Measurements from ENCODE around the gene EPN3.

The EPN3 gene

GRCh38 chr17:50549969-50550368, 17.4 kb downstream of the EPN3 start:
- no peak for DNase-seq (ENCODE audit: low read depth in 2 of 2)

- DNase-seq (ENCODE audit: low read depth in 2 of 2), result peak; percentile 50 to 56
Observed at GRCh38 chr17:50550661-50551432, 18.3 kb downstream of the EPN3 start.

- DNase-seq (ENCODE audit: low read depth in 2 of 2), result no peak
Observed at GRCh38 chr17:50551433-50551815, 18.9 kb downstream of the EPN3 start.

GRCh38 chr17:50551884-50552283, 19.3 kb downstream of the EPN3 start:
- DNase-seq (ENCODE audit: low read depth in 2 of 2), result no peak

GRCh38 chr17:50554201-50554600, 21.7 kb downstream of the EPN3 start:
- no peak for DNase-seq (ENCODE audit: low read depth in 2 of 2)

- DNase-seq (ENCODE audit: low read depth in 2 of 2), result no peak
Observed at GRCh38 chr17:50556803-50557202, 24.3 kb downstream of the EPN3 start.

GRCh38 chr17:50557630-50558029, 25.1 kb downstream of the EPN3 start:
- no peak for DNase-seq (ENCODE audit: low read depth in 2 of 2)

GRCh38 chr17:50558091-50558490, 25.6 kb downstream of the EPN3 start:
- no peak for DNase-seq (ENCODE audit: low read depth in 2 of 2)

GRCh38 chr17:50558581-50558940, 26.0 kb downstream of the EPN3 start:
- DNase-seq (ENCODE audit: low read depth in 2 of 2), result no peak

GRCh38 chr17:50558941-50559614, 26.5 kb downstream of the EPN3 start:
- no peak for DNase-seq (ENCODE audit: low read depth in 2 of 2)

- DNase-seq (ENCODE audit: low read depth in 2 of 2), result no peak
Observed at GRCh38 chr17:50559674-50560184, 27.2 kb downstream of the EPN3 start.

- DNase-seq (ENCODE audit: low read depth in 2 of 2), result peak; percentile 72 to 75
Observed at GRCh38 chr17:50560185-50560824, 27.8 kb downstream of the EPN3 start, which contains the start of gene CACNA1G. Gene CACNA1G (plus strand): TSS chr17:50560715. CDS start chr17:50561460, 745 bp downstream.

- no peak for DNase-seq (ENCODE audit: low read depth in 2 of 2)
Observed at GRCh38 chr17:50560931-50561745, 28.6 kb downstream of the EPN3 start.

- DNase-seq (ENCODE audit: low read depth in 2 of 2), result no peak
Observed at GRCh38 chr17:50561746-50562141, 29.2 kb downstream of the EPN3 start.

GRCh38 chr17:50562242-50563091, 29.9 kb downstream of the EPN3 start:
- no peak for DNase-seq (ENCODE audit: low read depth in 2 of 2)

- no peak for DNase-seq (ENCODE audit: low read depth in 2 of 2)
Observed at GRCh38 chr17:50563092-50563511, 30.6 kb downstream of the EPN3 start.

- DNase-seq (ENCODE audit: low read depth in 2 of 2), result peak; percentile 65 to 67
Observed at GRCh38 chr17:50564916-50565315, 32.4 kb downstream of the EPN3 start.

- no peak for DNase-seq (ENCODE audit: low read depth in 2 of 2)
Observed at GRCh38 chr17:50565402-50566350, 33.1 kb downstream of the EPN3 start.

GRCh38 chr17:50566886-50567285, 34.4 kb downstream of the EPN3 start:
- DNase-seq (ENCODE audit: low read depth in 2 of 2), result no peak

GRCh38 chr17:50568659-50569058, 36.1 kb downstream of the EPN3 start:
- no peak for DNase-seq (ENCODE audit: low read depth in 2 of 2)
